ENCODE results near the gene SCP2. TPM values are rescaled to one million over a fixed set of nuclear protein-coding genes. Genes with fewer than 3 reads are reported as not detected.

The SCP2 gene
- polyA plus RNA-seq, 1 donor, result 76.4 TPM

GRCh38 chr1:53046930-53047329 is 119.9 kb downstream of the SCP2 start:
- no peak for DNase-seq

- no peak for DNase-seq
Observed at GRCh38 chr1:53047737-53048736, 121.0 kb downstream of the SCP2 start.

- no peak for DNase-seq
Observed at GRCh38 chr1:53048960-53049573, 122.0 kb downstream of the SCP2 start.

- no peak for DNase-seq
Observed at GRCh38 chr1:53049574-53049967, 122.5 kb downstream of the SCP2 start.

GRCh38 chr1:53050310-53050709 is 123.2 kb downstream of the SCP2 start:
- DNase-seq, result no peak

GRCh38 chr1:53051676-53052075 is 124.6 kb downstream of the SCP2 start:
- no peak for DNase-seq

- DNase-seq, result no peak
Observed at GRCh38 chr1:53057127-53057526, 130.1 kb downstream of the SCP2 start.

- DNase-seq, result no peak
Observed at GRCh38 chr1:53060579-53060978, 133.5 kb downstream of the SCP2 start.

- peak; percentile 19 for DNase-seq
Observed at GRCh38 chr1:53061123-53061858, 134.2 kb downstream of the SCP2 start.

GRCh38 chr1:53061859-53062707 is 135.0 kb downstream of the SCP2 start, which contains the start of gene PODN:
PODN (plus strand) TSS chr1:53062213; CDS start chr1:53069856, 7,643 bp downstream.
- DNase-seq, result peak; percentile 31

GRCh38 chr1:53062708-53063591 is 135.9 kb downstream of the SCP2 start:
- DNase-seq, result no peak

GRCh38 chr1:53063744-53064515 is 136.9 kb downstream of the SCP2 start:
- no peak for DNase-seq

GRCh38 chr1:53065391-53065790 is 138.3 kb downstream of the SCP2 start:
- DNase-seq, result no peak

GRCh38 chr1:53066488-53066887 is 139.4 kb downstream of the SCP2 start:
- no peak for DNase-seq

- no peak for DNase-seq
Observed at GRCh38 chr1:53066891-53067738, 140.0 kb downstream of the SCP2 start.

GRCh38 chr1:53067886-53068285 is 140.8 kb downstream of the SCP2 start:
- DNase-seq, result no peak

- no peak for DNase-seq
Observed at GRCh38 chr1:53068314-53069099, 141.4 kb downstream of the SCP2 start.

- DNase-seq, result no peak
Observed at GRCh38 chr1:53069265-53069662, 142.2 kb downstream of the SCP2 start.
